Measurements from ENCODE around the gene CDK14. TPM values are rescaled to one million over a fixed set of nuclear protein-coding genes. Genes with fewer than 3 reads are reported as not detected.

CDK14 gene
- total RNA-seq, 1 experiment from 2014 or later = 57.9 TPM

- H3K27me3 Mint-ChIP-seq (ENCODE audit: low read depth) = no peaks in the 10 kb centered on the region
- H3K27ac Mint-ChIP-seq = no peak overlapping the region
- CTCF ChIA-PET = no interaction called here
- H3K4me1 Mint-ChIP-seq = peaks cover 31% of the 10 kb centered on the region
- H3K9me3 Mint-ChIP-seq = peaks cover 11% of the 10 kb centered on the region
- TF ChIP-seq USF1 (CRISPR knock-in tag; IDR thresholded peaks at IDR 0.05) (no peak), MYBL2 (CRISPR knock-in tag; IDR thresholded peaks at IDR 0.05) (no peak), EMX1 (CRISPR knock-in tag; IDR thresholded peaks at IDR 0.05) (no peak), NFE2L1 (CRISPR knock-in tag; IDR thresholded peaks at IDR 0.05) (no peak), CREM (CRISPR knock-in tag; IDR thresholded peaks at IDR 0.05) (no peak), ESRRA (CRISPR knock-in tag; IDR thresholded peaks at IDR 0.05; ENCODE audit: borderline replicate concordance) (no peak), ZMAT4 (CRISPR knock-in tag; IDR thresholded peaks at IDR 0.05) (no peak), ZNF219 (CRISPR knock-in tag; IDR thresholded peaks at IDR 0.05; ENCODE audit: borderline replicate concordance) (no peak), ZBTB43 (CRISPR knock-in tag; IDR thresholded peaks at IDR 0.05) (no peak), FOXP4 (CRISPR knock-in tag; IDR thresholded peaks at IDR 0.05) (no peak), FOXP1 (CRISPR knock-in tag; IDR thresholded peaks at IDR 0.05; ENCODE audit: borderline replicate concordance) (no peak), SMAD4 (CRISPR knock-in tag; IDR thresholded peaks at IDR 0.05) (no peak), SMAD3 (CRISPR knock-in tag; IDR thresholded peaks at IDR 0.05; ENCODE audit: borderline replicate concordance) (no peak), PRDM15 (CRISPR knock-in tag; IDR thresholded peaks at IDR 0.05) (no peak), PREB (CRISPR knock-in tag; IDR thresholded peaks at IDR 0.05; ENCODE audit: borderline replicate concordance) (no peak), NR2C2 (CRISPR knock-in tag; IDR thresholded peaks at IDR 0.05) (no peak)
- peak overlapping the region; percentile 12 for H3K4me3 Mint-ChIP-seq
- H3K36me3 Mint-ChIP-seq = peaks cover 8% of the 10 kb centered on the region
- POLR2A ChIA-PET = no interaction called here
- ATAC-seq (peak; percentile 76), DNase-seq (ENCODE audit: low spot score) (peak; percentile 21)
Observed at GRCh38 chr7:91126762-91127161, 530.6 kb downstream of the CDK14 start.

- POLR2A ChIA-PET = no interaction called here
- Mint-ChIP-seq H3K4me1 (peaks cover 31% of the 10 kb centered on the region), H3K4me3 (no peak overlapping the region; the same call in 1 of the 2 replicates), H3K27me3 (ENCODE audit: low read depth) (no peaks in the 10 kb centered on the region), H3K9me3 (peaks cover 11% of the 10 kb centered on the region), H3K27ac (no peak overlapping the region), H3K36me3 (peaks cover 8% of the 10 kb centered on the region)
- CTCF ChIA-PET = no interaction called here
- TF ChIP-seq E2F4 (CRISPR knock-in tag; IDR thresholded peaks at IDR 0.05; ENCODE audit: borderline replicate concordance, low read depth) (no peak), IRF1 (CRISPR knock-in tag; IDR thresholded peaks at IDR 0.05) (no peak), FOXP1 (CRISPR knock-in tag; IDR thresholded peaks at IDR 0.05; ENCODE audit: borderline replicate concordance) (no peak), ERG (CRISPR knock-in tag; IDR thresholded peaks at IDR 0.05) (no peak), GTF2I (CRISPR knock-in tag; conservative IDR thresholded peaks at IDR 0.05) (no peak), ELF4 (CRISPR knock-in tag; IDR thresholded peaks at IDR 0.05; ENCODE audit: low read depth) (no peak), TEAD4 (CRISPR knock-in tag; IDR thresholded peaks at IDR 0.05) (no peak), PREB (CRISPR knock-in tag; IDR thresholded peaks at IDR 0.05; ENCODE audit: borderline replicate concordance) (no peak)
- ATAC-seq = no peak
- DNase-seq (ENCODE audit: low spot score) = no peak
Observed at GRCh38 chr7:91127325-91127724, 531.2 kb downstream of the CDK14 start.
